ENCODE measurements around the gene TUFT1. TPM values are rescaled to one million over a fixed set of nuclear protein-coding genes. Genes with fewer than 3 reads are reported as not detected.

Gene TUFT1
- total and polyA plus RNA-seq, 2 of the 8 experiments (the other 6 are each of a cell fraction or from before 2014, with no cell fraction given): 7.3 to 10.4 TPM

GRCh38 chr1:151512801-151513625, 27.1 kb upstream of the TUFT1 start (continued):
- no peak for TF ChIP-seq RFX5 (IDR thresholded peaks at IDR 0.05; ENCODE audit: borderline replicate concordance, low read depth, low read length)
- no peak for TF ChIP-seq ZNF274 (IDR thresholded peaks at IDR 0.05; ENCODE audit: borderline replicate concordance, extremely low read depth, low read length)
- no peak for TF ChIP-seq CBX5 (IDR thresholded peaks at IDR 0.05; ENCODE audit: low read depth, low read length)
- TF ChIP-seq KDM1A (IDR thresholded peaks at IDR 0.05; ENCODE audit: borderline replicate concordance, low read length): no peak
- no peak for TF ChIP-seq ATF2 (IDR thresholded peaks at IDR 0.05; ENCODE audit: low read length)
- TF ChIP-seq JUND (IDR thresholded peaks at IDR 0.05; ENCODE audit: low read length): no peak
- no peak for TF ChIP-seq YY1 (IDR thresholded peaks at IDR 0.05; ENCODE audit: low read depth, low read length)
- TF ChIP-seq E2F6 (IDR thresholded peaks at IDR 0.05): no peak
- TF ChIP-seq ATF3 (IDR thresholded peaks at IDR 0.05; ENCODE audit: insufficient read depth, low read depth, low read length): no peak
- TF ChIP-seq CBX8 (IDR thresholded peaks at IDR 0.05; ENCODE audit: borderline replicate concordance, low read depth, low read length): no peak
- TF ChIP-seq HDAC2 (IDR thresholded peaks at IDR 0.05; ENCODE audit: borderline replicate concordance in 1 of 2, low read depth in 2 of 2, low read length in 2 of 2): 0 out of 4 replicates have a peak, but pooled peaks of 1 of the 2 experiments have one; percentile 24
- no peak for TF ChIP-seq TCF12 (IDR thresholded peaks at IDR 0.05; ENCODE audit: low read depth, low read length)
- TF ChIP-seq FOSL1 (IDR thresholded peaks at IDR 0.05; ENCODE audit: insufficient read depth, low read depth, low read length): no peak
- TF ChIP-seq KDM5A (IDR thresholded peaks at IDR 0.05; ENCODE audit: low read length): no peak
- TF ChIP-seq CHD2 (IDR thresholded peaks at IDR 0.05; ENCODE audit: low read length): no peak; the same call in 1 of the 2 replicates
- TF ChIP-seq EZH2 (IDR thresholded peaks at IDR 0.05; ENCODE audit: low read depth, low read length, severe bottlenecking): no peak
- no peak for TF ChIP-seq MAFK (IDR thresholded peaks at IDR 0.05; ENCODE audit: low read depth, low read length)
- TF ChIP-seq TAF1 (IDR thresholded peaks at IDR 0.05; ENCODE audit: low read depth, low read length): peak; percentile 62
- TF ChIP-seq SIN3A (conservative IDR thresholded peaks at IDR 0.05 in 1 of 2, IDR thresholded peaks at IDR 0.05 in 1 of 2; ENCODE audit: low read depth in 1 of 2, low read length in 2 of 2): peak; percentile 43 to 50; a peak in 1 of 4 replicates
- no peak for TF ChIP-seq SIX5 (IDR thresholded peaks at IDR 0.05; ENCODE audit: low read depth, low read length)
- TF ChIP-seq POLR2AphosphoS5 (IDR thresholded peaks at IDR 0.05; ENCODE audit: low read depth, low read length): peak; percentile 68; the same call in 1 of the 2 replicates
